Measurements from ENCODE around the gene ZMYND15. TPM values are rescaled to one million over a fixed set of nuclear protein-coding genes. Genes with fewer than 3 reads are reported as not detected.

ZMYND15 gene
- total and polyA plus RNA-seq, 4 donors, result 0.47 to 2.4 (median 0.71) TPM

- Histone ChIP-seq H3K4me1 (ENCODE audit: control insufficient read depth in 4 of 4, insufficient read depth in 4 of 4, low read length in 3 of 4) (no peaks in the 10 kb centered on the region), H3K9me3 (ENCODE audit: control insufficient read depth in 4 of 4, low read length in 3 of 4) (no peaks in the 10 kb centered on the region), H3K36me3 (ENCODE audit: control insufficient read depth in 4 of 4, insufficient read depth in 3 of 4, low read depth in 1 of 4, low read length in 3 of 4) (no peaks in the 10 kb centered on the region), H3K9ac (ENCODE audit: low read depth in 1 of 2, low read length in 2 of 2) (no peak overlapping the region), H3K27ac (ENCODE audit: low read depth in 1 of 2, low read length in 2 of 2) (peak overlapping the region; percentile 6 to 31), H3K4me3 (ENCODE audit: low read depth in 1 of 3, low read length in 3 of 3) (no peak overlapping the region), H3K27me3 (ENCODE audit: control insufficient read depth in 4 of 4, insufficient read depth in 4 of 4, low read length in 3 of 4) (no peaks in the 10 kb centered on the region)
- TF ChIP-seq FOXA1 (IDR thresholded peaks at IDR 0.05), result no peak
- TF ChIP-seq YY1 (IDR thresholded peaks at IDR 0.05), result peak; percentile 31
- 80% methylated on average over 3 of the region's 3 CpGs for WGBS
- DNase-seq (ENCODE audit: low spot score), result no peak
These were observed 25.0 kb downstream of the ZMYND15 start for GRCh38 chr17:4764595-4764994.

- Histone ChIP-seq H3K9me3 (ENCODE audit: control insufficient read depth in 4 of 4, low read length in 3 of 4) (no peaks in the 10 kb centered on the region), H3K27ac (ENCODE audit: low read depth in 1 of 2, low read length in 2 of 2) (peak overlapping the region; percentile 35 to 59), H3K4me1 (ENCODE audit: control insufficient read depth in 4 of 4, insufficient read depth in 4 of 4, low read length in 3 of 4) (no peaks in the 10 kb centered on the region), H3K27me3 (ENCODE audit: control insufficient read depth in 4 of 4, insufficient read depth in 4 of 4, low read length in 3 of 4) (no peaks in the 10 kb centered on the region), H3K36me3 (ENCODE audit: control insufficient read depth in 4 of 4, insufficient read depth in 3 of 4, low read depth in 1 of 4, low read length in 3 of 4) (no peaks in the 10 kb centered on the region), H3K9ac (ENCODE audit: low read depth in 1 of 2, low read length in 2 of 2) (no peak overlapping the region), H3K4me3 (ENCODE audit: low read depth in 1 of 3, low read length in 3 of 3) (no peak overlapping the region)
- DNase-seq (ENCODE audit: low spot score), result no peak
- WGBS, result 88% methylated on average over 3 of the region's 3 CpGs
- TF ChIP-seq HNF4A (conservative IDR thresholded peaks at IDR 0.05) (no peak), RXRA (IDR thresholded peaks at IDR 0.05) (no peak), EGR1 (IDR thresholded peaks at IDR 0.05; ENCODE audit: low read depth in 2 of 2) (no peak), FOXA2 (IDR thresholded peaks at IDR 0.05) (no peak), REST (IDR thresholded peaks at IDR 0.05) (no peak), MAX (IDR thresholded peaks at IDR 0.05) (no peak), RAD21 (IDR thresholded peaks at IDR 0.05) (no peak), FOXA1 (IDR thresholded peaks at IDR 0.05) (no peak), TAF1 (conservative IDR thresholded peaks at IDR 0.05) (no peak)
These were observed 26.6 kb downstream of the ZMYND15 start for GRCh38 chr17:4766201-4766600.

GRCh38 chr17:4766723-4767122 is 27.1 kb downstream of the ZMYND15 start:
- 88% methylated on average over 9 of the region's 9 CpGs for WGBS
- H3K27me3 ChIP-seq (ENCODE audit: control insufficient read depth in 4 of 4, insufficient read depth in 4 of 4, low read length in 3 of 4), result no peaks in the 10 kb centered on the region
- H3K4me3 ChIP-seq (ENCODE audit: low read depth in 1 of 3, low read length in 3 of 3), result no peak overlapping the region
- H3K9me3 ChIP-seq (ENCODE audit: control insufficient read depth in 4 of 4, low read length in 3 of 4), result no peaks in the 10 kb centered on the region
- H3K36me3 ChIP-seq (ENCODE audit: control insufficient read depth in 4 of 4, insufficient read depth in 3 of 4, low read depth in 1 of 4, low read length in 3 of 4), result no peaks in the 10 kb centered on the region
- H3K4me1 ChIP-seq (ENCODE audit: control insufficient read depth in 4 of 4, insufficient read depth in 4 of 4, low read length in 3 of 4), result peaks cover 0 to 5% (median 3%) of the 10 kb centered on the region in 4 donors
- no peak overlapping the region for H3K9ac ChIP-seq (ENCODE audit: low read depth in 1 of 2, low read length in 2 of 2)
- TF ChIP-seq YY1 (IDR thresholded peaks at IDR 0.05) (no peak), NR2F2 (IDR thresholded peaks at IDR 0.05) (no peak)
- H3K27ac ChIP-seq (ENCODE audit: low read depth in 1 of 2, low read length in 2 of 2), result peak overlapping the region; percentile 31 to 54
- no peak for DNase-seq (ENCODE audit: low spot score)

- Histone ChIP-seq H3K4me1 (ENCODE audit: control insufficient read depth in 4 of 4, insufficient read depth in 4 of 4, low read length in 3 of 4) (peaks cover 0 to 14% (median 7%) of the 10 kb centered on the region in 4 donors), H3K36me3 (ENCODE audit: control insufficient read depth in 4 of 4, insufficient read depth in 3 of 4, low read depth in 1 of 4, low read length in 3 of 4) (no peaks in the 10 kb centered on the region), H3K9ac (ENCODE audit: low read depth in 1 of 2, low read length in 2 of 2) (no peak overlapping the region), H3K27ac (ENCODE audit: low read depth in 1 of 2, low read length in 2 of 2) (no peak overlapping the region), H3K9me3 (ENCODE audit: control insufficient read depth in 4 of 4, low read length in 3 of 4) (no peaks in the 10 kb centered on the region), H3K4me3 (ENCODE audit: low read depth in 1 of 3, low read length in 3 of 3) (no peak overlapping the region), H3K27me3 (ENCODE audit: control insufficient read depth in 4 of 4, insufficient read depth in 4 of 4, low read length in 3 of 4) (no peaks in the 10 kb centered on the region)
- 79% methylated on average over 6 of the region's 6 CpGs for WGBS
- DNase-seq (ENCODE audit: low spot score), result no peak
- TF ChIP-seq HNF4G (IDR thresholded peaks at IDR 0.05) (no peak), RAD21 (IDR thresholded peaks at IDR 0.05) (no peak), HNF4A (conservative IDR thresholded peaks at IDR 0.05) (no peak), TAF1 (conservative IDR thresholded peaks at IDR 0.05) (no peak), MAX (IDR thresholded peaks at IDR 0.05) (no peak), NR2F2 (IDR thresholded peaks at IDR 0.05) (no peak), YY1 (IDR thresholded peaks at IDR 0.05) (no peak), FOXA1 (IDR thresholded peaks at IDR 0.05) (no peak), RXRA (IDR thresholded peaks at IDR 0.05) (no peak), FOXA2 (IDR thresholded peaks at IDR 0.05) (no peak), GABPA (IDR thresholded peaks at IDR 0.05 in 1 of 2, conservative IDR thresholded peaks at IDR 0.05 in 1 of 2) (no peak), EGR1 (IDR thresholded peaks at IDR 0.05; ENCODE audit: low read depth in 2 of 2) (no peak), SP1 (IDR thresholded peaks at IDR 0.05) (no peak), ATF3 (IDR thresholded peaks at IDR 0.05) (no peak)
These were observed 28.7 kb downstream of the ZMYND15 start for GRCh38 chr17:4768298-4768697.
